NCI-H128 (cell line): ENCODE measurements around the gene PRKX.
"Not testable (repeated sequence)": the region's sequence is repeated elsewhere in the genome, so short reads cannot be mapped to it uniquely, and the experiment has no call there.

Experiments used
- DNase-seq: peaks from one replicate; lab custom pipeline; 2025; ENCODE audit not compliant: unreplicated experiment; lab: John Stamatoyannopoulos, UW

The PRKX gene

DNA sequence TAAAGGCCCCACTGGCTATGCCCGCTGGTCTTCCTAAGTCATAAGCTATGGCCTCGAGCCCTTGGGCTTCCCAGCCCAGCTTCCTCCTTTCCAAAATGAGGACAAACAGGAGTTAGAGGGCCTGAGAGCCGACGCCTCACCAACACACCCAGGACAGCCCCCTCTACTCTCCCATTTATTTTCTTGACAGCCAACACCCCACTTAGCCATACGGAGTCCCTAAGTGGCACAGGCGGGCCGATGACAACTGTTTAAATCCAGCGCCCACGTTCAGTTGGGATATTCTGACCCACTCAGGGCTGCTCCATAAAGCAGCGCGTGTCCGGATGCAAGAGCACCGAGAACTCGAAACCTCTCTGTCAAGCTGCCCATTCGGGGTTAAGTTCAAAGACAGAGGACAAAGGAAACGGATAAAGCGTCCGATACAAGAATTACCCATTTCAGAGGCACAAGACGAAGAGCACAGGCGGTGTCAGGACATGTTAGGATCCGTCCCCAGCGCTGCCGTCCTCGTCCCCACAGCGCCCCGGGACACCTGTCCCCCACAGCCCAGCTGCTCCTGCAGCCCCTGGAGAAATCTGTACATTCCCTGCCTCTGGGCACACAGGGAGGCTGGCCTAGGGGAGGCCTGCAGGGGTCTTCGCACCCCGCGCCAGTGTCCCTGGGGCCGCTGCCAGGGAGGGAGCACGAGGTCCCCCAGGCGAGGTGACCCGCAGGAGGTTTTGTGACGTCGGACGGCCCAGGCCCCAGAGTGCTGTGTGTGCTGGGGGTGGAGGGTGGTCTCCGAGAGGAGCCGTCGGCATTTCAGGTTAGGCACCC is 1.2 kb downstream of the PRKX start:
- DNase-seq, result no peak

DNA sequence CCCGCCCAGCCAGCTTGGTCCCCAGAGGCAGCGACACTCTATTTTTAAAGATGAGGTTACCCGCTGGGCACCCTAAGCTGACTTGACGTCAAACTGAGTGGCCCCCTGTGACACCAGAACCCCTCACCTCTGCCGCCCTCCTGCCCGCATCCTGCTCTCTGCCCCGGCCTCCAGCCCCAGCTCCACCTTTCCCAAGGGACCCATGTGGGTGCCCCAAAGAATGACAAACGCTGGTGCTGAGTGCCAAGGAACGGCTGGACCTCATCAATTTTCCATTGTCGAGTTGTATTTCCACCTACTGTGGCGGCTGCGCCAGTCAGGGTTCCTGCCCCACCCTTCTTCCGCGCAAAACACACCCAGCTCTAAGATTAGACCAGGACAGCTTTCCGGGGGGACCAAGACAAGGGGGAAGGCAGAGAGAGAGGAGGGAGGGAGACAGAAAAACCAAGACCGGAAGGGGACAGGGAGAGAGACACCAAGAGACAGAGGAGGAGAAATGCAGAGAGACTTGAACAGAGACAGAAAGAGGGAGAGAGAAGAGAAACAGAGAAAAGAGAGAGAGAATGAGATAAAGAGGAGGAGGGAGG is 2.0 kb downstream of the PRKX start:
- DNase-seq, result no peak

DNA sequence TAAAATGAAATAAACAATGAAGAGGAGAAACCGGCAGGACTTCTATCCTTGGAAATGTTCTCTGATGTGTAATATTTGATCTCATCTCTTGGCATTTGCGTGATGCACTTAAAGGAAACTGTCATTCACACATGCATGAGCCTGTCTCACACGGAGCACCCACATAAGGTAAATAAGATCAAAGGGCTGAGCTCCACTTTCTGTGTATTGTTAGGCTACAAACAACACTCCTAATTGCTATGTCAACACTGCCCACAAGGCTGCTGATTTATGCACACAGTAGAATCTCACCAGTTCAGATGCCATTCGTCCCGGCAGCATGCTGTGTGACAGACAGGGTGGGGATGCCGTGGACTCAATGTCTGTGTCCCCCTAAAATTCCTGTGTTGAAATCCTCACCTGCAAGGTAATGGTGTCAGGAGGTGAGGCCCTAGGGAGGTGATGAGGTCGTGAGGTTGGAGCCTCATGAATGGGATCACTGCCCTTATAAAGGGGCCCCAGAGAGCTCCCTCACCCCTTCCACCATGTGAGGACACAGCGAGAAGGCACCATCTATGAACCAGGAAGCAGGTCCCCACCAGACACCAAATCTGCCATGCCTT is 5.7 kb downstream of the PRKX start:
- not testable (repeated sequence) for DNase-seq

DNA sequence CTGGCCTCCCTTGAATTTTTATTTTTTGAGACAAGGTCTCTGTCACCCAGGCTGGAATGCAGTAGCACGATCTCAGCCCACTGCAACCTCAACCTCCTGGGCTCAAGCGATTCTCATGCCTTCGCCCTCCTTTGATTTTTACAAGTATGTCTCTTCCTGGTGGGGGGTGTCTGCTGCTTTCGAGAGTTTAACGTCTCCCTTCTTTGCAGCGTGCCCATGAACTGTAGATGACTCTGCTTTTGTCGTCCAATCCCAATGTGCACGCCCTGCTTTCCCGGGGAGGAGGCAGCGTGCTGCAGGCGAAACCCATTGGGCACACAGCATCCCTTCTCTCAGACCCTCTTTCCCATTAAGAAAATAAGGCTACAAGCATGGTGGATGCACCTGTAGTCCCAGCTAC is 7.0 kb downstream of the PRKX start:
- DNase-seq, result no peak

DNA sequence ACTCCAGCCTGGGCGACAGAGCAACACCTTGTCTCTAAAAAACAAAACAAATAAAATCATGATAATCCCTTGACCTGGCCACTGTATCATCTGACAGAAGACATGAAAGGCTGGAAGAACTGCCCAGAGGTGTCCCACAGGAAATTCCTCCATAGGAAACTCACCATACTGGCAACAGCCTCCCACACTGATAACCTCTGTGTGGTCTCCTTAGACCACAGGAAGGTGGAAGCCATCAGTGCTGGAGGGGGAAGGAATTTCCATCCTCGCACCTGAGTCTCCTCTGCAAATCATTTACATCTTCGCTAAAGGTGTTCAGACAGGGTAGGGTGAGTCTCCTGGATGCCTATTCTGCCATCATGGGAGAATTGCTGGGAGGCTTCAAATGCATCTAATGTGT is 10.2 kb downstream of the PRKX start:
- DNase-seq, result not testable (repeated sequence)

DNA sequence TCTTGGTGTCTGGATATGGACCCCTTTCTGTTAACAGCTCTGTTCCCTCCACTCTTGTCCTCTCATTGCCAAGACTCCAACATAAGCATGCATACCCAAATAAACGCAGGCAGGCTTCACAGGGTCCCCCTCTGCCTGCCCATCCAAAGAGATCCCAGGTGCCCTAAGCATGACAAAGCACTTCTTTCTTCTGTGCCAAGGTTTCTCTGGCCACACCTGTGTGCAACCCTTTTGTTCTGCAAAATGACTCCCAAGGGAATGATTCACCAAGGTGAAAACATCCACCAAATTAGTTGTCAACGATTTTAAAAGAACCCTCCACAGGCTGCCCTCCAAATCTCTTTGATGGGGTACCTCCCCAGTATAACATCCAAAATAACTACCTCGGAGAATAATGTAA is 11.4 kb downstream of the PRKX start:
- DNase-seq, result not testable (repeated sequence)

DNA sequence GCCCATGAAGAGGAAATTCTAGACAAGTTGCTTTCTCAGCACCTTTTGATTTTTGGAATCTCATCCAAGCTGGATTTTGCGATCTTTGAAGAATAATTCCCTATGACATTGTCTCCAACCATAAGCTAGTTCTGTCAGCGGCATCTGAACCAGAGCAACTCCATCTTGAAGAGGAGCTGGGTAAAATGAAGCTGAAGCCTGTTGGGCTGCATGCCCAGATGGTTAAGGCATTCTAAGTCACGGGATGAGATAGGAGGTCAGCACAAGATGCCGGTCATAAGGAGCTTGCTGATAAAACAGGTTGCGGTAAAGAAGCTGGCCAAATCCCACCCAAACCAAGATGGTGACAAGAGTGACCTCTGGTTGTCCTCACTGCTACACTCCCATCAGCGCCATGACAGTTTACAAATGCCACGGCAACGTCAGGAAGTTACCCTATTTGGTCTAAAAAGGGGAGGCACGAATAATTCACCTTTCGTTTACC is 12.0 kb downstream of the PRKX start:
- DNase-seq, result not testable (repeated sequence)

DNA sequence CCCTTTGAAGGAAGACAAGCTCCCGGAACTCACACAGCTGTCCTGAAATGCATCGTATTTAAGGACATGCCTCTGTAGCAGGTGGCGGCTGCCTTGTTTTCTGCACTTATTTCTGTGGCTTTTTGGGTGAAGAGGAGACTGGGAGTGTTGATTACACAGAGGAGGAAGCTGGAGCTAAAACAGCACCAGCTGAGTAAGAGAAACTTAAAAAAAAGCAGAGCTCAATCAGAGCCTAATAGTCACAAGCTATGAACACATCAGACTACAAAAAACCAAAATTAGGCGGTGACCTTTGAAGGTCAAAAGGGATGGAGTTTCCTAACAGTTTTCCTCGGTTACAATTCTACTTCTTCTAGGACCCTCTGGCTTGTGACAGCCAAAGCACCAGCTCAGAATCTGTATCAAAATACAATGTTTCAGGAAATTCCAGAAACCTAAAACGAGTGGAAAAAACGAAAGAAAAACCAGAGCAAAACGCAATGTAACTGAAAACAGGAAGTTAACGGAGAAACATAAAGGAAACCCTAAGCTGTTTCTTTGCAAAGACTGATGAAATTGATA is 13.5 kb downstream of the PRKX start:
- DNase-seq, result no peak

DNA sequence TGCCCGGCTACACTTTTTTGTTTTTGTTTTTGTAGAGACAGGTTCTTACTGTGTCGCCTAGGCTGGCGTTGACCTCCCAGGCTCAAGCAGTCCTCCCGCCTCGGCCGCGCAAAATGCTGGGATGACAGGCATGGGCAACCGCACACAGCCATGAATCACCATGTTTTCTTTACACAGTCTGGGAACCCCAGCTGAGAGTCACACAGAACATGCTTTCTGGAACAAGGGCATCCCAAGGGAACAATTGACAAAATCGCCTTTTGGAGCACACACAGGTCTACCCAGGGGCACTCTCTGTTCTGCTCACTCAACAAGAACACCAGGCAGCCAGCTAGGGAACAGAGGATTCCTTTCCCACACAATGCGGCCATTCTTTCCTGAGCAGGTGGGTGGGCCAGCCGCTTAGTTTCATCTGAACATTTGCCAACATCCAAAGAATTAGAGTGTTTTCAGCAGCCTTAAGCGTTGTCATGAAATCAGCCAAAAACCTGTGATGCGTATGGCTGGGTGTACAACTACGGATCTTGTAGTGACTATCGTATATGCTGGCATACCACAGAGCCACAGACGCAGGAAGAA is 15.7 kb downstream of the PRKX start:
- DNase-seq, result peak; percentile 46

DNA sequence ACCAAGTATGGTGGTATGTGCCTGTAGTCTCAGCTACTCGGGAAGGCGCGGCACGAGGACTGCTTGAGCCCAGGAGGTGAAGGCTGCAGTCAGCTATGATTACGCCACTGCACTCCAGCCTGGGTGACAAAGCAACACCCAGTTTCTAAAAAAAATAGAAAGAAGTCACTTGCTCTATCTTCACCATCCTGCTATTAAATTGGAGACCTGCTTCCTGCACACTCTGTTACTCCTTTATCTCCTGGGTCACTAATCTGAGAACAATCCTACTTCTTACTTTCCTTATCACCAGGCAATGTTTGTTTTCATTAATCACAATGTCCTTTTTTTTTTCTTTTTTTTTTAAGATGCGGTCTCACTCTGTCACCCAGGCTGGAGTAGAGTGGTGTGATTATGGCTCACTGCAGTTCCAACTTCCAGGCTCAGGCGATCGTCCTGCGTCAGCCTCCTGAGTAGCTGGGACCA is 16.2 kb downstream of the PRKX start:
- DNase-seq, result no peak

DNA sequence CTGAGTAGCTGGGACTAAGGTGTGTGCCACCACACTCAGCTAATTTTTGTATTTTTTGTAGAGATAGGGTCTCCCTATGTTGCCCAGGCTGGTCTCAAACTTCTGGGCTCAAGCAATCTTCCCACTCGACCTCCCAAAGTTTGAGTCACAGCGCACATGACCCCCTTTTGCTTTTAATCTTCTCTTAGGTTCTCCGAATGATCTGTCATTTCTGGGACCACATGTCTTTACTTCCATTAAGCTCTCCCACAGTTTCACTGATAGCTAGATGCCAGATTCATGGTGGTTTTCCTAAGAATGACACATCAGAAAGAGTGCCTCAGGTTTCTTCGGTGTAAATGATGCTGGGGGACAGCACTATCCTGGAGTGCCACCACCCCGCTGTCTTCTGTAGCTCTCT is 17.9 kb downstream of the PRKX start:
- no peak for DNase-seq

DNA sequence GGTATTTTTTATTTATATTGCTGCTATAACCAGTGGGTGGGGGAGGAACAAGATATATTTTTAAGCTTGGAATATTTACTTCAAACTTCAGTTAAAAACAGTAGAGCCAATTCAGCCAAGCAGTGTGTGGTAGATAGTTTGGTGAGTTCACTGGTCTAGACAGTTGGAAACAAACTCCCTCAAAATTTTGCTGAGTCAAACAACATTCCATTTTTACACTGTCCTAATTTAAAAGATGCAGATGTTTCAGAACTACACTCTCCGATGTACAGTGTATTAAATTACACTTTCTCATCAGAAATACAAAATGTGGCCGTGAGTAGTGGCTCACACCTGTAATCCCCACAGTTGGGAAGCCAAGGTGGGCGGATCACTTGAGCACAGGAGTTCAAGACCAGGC is 23.3 kb downstream of the PRKX start:
- DNase-seq, result no peak

DNA sequence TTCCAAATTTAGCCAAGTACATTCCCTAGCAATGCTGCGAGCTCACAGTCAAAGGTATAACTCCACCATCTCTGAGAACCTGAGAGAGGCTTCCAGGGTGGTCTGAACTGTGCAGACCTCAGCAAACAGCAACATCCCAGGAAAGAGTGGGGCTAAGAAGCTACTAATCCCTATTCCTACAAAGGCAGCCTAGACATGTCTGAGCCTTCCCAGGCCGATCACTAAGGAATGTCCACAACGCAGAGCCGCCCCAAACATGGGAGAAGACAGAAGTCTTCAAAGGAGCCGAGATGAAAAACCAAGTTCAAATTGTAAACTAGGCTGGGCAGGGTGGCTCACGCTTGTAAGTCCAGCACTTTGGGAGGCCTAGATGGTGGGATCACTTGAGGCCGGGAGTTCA is 30.2 kb downstream of the PRKX start:
- DNase-seq, result not testable (repeated sequence)

DNA sequence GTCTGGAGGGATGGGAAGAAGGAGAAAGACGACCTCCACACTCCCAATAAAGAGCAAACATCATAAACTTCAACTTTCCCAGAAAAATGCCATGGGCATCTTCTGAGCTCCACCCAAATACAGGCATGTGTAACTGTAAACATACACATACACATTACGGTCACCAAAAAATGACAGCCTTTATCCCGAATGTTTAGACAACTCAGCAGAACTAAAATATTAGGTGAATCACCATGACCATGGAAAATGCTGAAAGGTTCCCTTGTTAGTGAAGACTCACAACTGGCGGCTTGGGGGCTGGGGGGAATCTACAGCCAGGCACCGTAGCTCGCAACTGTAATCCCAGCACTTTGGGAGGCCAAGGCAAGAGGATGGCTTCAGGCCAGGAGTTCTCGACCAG is 33.0 kb downstream of the PRKX start:
- DNase-seq, result no peak

DNA sequence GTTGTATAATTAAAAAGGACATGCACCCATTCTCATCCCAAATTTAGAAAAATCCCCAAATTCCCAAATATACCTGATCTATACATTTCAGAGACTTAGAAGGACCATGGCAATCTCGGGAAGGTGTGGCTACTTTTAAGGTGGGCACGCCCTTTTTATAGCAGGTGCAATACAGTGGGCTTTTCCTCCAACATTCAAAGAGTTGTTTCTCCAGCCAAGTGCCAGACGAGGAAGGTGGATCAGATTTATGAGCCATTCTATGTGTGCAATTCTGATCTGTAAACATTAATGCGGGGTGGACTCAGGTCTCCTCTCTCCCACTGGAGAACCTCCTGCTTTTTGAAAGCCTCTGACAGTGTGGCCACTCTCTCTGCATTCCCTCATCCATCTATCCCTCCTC is 33.8 kb downstream of the PRKX start:
- no peak for DNase-seq

DNA sequence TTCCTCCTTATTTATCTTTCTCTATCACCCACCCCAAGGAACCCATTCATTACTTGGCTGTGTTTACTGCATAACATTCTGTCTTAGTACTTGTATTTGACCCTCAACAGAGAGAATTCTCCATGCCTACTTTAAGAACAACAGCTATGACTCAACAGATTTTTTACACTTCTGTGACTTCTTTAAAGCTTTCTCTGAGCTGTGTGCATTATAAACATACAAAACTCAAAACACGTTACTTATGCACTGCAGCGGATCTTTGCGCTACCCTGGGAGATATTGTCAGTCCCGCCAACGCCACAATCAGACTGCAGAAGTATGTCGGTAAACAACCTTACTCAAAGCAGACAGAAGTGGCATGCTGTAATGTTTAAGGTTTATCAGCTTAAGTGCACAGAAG is 35.1 kb downstream of the PRKX start:
- DNase-seq, result no peak

DNA sequence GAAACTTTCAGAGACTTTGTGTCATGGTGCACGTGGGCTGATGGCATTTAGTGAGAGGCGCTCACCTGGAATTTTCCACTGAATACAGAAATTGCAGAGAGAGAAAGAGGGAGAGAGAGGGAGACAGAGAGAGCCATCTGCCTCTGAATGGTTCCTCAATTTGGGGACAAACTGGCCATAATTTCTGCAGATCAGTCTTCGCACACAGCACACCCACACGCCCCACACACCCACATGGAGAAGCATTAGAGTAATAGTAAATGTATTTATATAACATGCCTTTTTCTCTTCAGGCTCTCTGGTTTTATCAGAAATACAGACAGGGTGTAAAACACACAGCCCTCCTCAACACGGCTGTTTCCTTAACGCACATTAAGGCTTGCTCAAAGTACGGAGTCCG is 38.6 kb downstream of the PRKX start:
- DNase-seq, result no peak

DNA sequence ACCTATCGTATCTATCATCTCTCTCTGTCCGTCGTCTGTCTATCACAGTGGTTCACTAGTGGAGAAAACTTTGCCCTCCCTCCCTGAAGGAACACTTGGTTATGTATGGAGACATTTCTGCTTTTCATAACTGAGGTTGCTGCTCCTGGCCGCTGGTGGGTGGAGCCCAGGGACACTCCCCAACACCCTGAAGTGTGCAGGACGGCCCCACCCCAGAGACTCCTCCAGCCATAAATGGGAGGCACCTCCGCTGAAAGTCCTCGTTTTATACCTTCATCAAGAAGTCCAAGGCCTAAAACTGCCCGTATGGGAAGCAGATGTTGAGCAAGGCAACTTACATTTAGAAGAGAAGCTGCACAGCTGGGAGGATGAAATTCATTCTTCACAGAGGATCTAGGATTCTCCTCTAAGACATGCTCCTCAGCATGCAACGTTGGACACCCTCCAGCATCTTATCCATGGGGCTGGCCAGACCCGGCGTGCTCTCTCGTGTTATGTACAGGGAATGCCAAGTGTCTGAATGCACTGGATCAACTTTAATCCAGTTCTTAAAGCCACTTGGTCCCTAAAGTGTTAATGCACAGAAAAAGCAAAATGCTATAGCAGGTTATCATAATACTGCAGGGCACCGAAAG is 43.5 kb downstream of the PRKX start:
- no peak for DNase-seq

DNA sequence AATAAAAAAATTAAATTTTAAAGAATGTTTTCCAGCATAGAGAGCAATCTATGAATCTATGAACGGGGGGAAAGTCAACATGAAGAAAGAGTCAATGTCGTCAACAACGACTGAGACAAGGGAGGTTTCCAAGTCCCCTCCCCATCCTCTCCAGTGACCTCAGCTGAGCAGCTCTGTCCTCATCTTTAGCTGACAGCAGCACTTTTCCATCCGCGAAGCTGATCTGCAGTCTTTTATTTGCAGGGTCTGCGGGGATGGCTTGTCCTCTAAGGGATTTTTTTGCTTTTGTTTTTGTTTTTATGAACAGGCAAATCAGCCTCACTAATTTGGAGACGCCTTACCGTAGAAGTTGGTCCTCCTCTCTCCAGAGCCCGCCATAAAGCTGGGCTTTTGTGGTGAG is 46.5 kb downstream of the PRKX start:
- no peak for DNase-seq

DNA sequence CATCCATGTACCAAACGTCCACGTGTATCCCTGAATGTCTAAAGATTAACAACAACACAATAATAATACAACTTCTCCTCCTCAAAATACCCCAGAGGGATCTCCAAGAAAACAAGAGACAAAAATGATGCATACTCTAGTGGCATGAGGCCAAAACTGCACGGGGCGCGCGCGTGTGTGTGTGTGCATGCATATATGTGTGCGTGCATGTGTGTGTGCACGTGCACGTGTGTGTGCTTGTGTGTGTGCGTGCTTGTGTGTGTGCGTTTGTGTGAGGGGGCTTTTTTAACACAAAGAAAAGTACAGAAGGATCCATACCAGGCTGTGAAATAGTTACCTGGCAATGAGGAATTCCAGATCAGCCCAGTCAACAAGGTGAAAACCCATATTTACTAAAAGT is 48.5 kb downstream of the PRKX start:
- no peak for DNase-seq
